H1 (cell line): Measurements from ENCODE around the gene ZGLP1. TPM values are rescaled to one million over a fixed set of nuclear protein-coding genes. Genes with fewer than 3 reads are reported as not detected.

ENCODE experiments used
- CTCF ChIA-PET: fragments of 300-600 bp; sonication (Branson Sonifier 250); formaldehyde crosslinking; loops from one replicate; lab custom pipeline; 2021; ENCODE audit not compliant: partially characterized antibody; lab: Charles Lee
- POLR2A ChIA-PET: fragments of 300-600 bp; sonication (Branson Sonifier 250); formaldehyde crosslinking; loops from one replicate; lab custom pipeline; 2021; ENCODE audit warnings: inconsistent platforms; ENCODE audit not compliant: partially characterized antibody; lab: Charles Lee
- DNase-seq, 2 experiments: peaks; one replicate each; pipeline versions ENCODE4 v3.0.0 to v3.0.0-alpha.2; 2010 to 2022; ENCODE audit warnings: low spot score in 2 of 2, low read depth in 1 of 2, mixed read lengths in 1 of 2
- FAIRE-seq: peaks from 2 replicates; lab custom pipeline; 2011; peaks lifted over from hg19 to GRCh38; lab: Jason Lieb, UNC
- H2AFZ ChIP-seq: 2 replicates; pipeline ENCODE4 v1.8.1; 2012; ENCODE audit warnings: low read length, inconsistent platforms
- H2AK5ac ChIP-seq: 2 replicates; pipeline ENCODE4 v1.6.1; 2013; ENCODE audit warnings: low read depth, low read length
- H2BK120ac ChIP-seq: replicated peaks from 2 replicates; pipeline ENCODE3; 2013; ENCODE audit warnings: low read depth, low read length, inconsistent platforms
- H2BK12ac ChIP-seq: 2 replicates; pipeline ENCODE4 v1.6.1; 2013; ENCODE audit warnings: low read depth, low read length
- H2BK15ac ChIP-seq: 2 replicates; pipeline ENCODE4 v1.6.1; 2013; ENCODE audit warnings: low read length
- H2BK20ac ChIP-seq: 2 replicates; pipeline ENCODE4 v1.6.1; 2013; ENCODE audit warnings: low read length
- H2BK5ac ChIP-seq: 2 replicates; pipeline ENCODE4 v1.6.1; 2013; ENCODE audit warnings: low read depth, low read length
- H3K14ac ChIP-seq: 2 replicates; pipeline ENCODE4 v1.6.1; 2013; ENCODE audit warnings: inconsistent platforms; ENCODE audit not compliant: insufficient read length
- H3K18ac ChIP-seq: 2 replicates; pipeline ENCODE4 v1.6.1; 2013; ENCODE audit warnings: low read length; ENCODE audit errors: extremely low read depth
- H3K23ac ChIP-seq: 2 replicates; pipeline ENCODE4 v1.6.1; 2013; ENCODE audit warnings: inconsistent platforms; ENCODE audit not compliant: insufficient read length
- H3K23me2 ChIP-seq: 2 replicates; pipeline ENCODE4 v1.6.1; 2013; ENCODE audit warnings: low read depth, low read length
- H3K27ac ChIP-seq: 2 replicates; pipeline ENCODE4 v1.6.1; 2011; ENCODE audit warnings: low read depth, low read length, inconsistent platforms
- H3K27me3 ChIP-seq, 4 experiments: replicated peaks in 1 of 4; 1 replicate in 1 of 4; 2 replicates in 3 of 4; pipeline versions ENCODE4 v1.6.1 to v1.8.1; 2011 to 2013; ENCODE audit warnings: low read length in 3 of 4, mild to moderate bottlenecking in 3 of 4, inconsistent platforms in 2 of 4, mixed read lengths in 2 of 4, moderate library complexity in 1 of 4; ENCODE audit not compliant: control insufficient read depth in 3 of 4, insufficient read depth in 3 of 4; ENCODE audit errors: extremely low read depth in 1 of 4
- H3K36me3 ChIP-seq, 4 experiments: 2 replicates each; pipeline versions ENCODE4 v1.6.1 to v1.8.1; 2011 to 2013; ENCODE audit warnings: mild to moderate bottlenecking in 4 of 4, low read length in 3 of 4, moderate library complexity in 2 of 4, control low read depth in 1 of 4, inconsistent platforms in 1 of 4; ENCODE audit not compliant: insufficient read depth in 4 of 4, control insufficient read depth in 2 of 4
- H3K4ac ChIP-seq: replicated peaks from 2 replicates; pipeline ENCODE3; 2013; ENCODE audit warnings: low read length, low read depth, mixed read lengths, inconsistent platforms; ENCODE audit not compliant: insufficient read length
- H3K4me1 ChIP-seq, 4 experiments: replicated peaks in 1 of 4; 1 replicate in 1 of 4; 2 replicates in 3 of 4; pipeline versions ENCODE4 v1.6.1 to v1.8.1; 2011 to 2013; ENCODE audit warnings: low read length in 3 of 4, inconsistent platforms in 2 of 4, mixed read lengths in 1 of 4; ENCODE audit not compliant: insufficient read depth in 4 of 4, control insufficient read depth in 3 of 4
- H3K4me2 ChIP-seq, 2 experiments: 2 replicates each; pipeline versions ENCODE4 v1.6.1 to v1.8.1; 2011 to 2013; ENCODE audit warnings: low read depth in 2 of 2, low read length in 2 of 2, control low read depth in 1 of 2, inconsistent platforms in 1 of 2, mild to moderate bottlenecking in 1 of 2; ENCODE audit not compliant: insufficient read depth in 1 of 2
- H3K4me3 ChIP-seq, 4 experiments: fragments of 200-600, 300-600 bp in 1 of 4; sonication (generic), shearing (Covaris generic), sonication (Bioruptor Twin) in 1 of 4; 2 replicates each; pipeline versions ENCODE4 v1.5.1 to v1.8.1; 2011 to 2016; ENCODE audit warnings: low read length in 4 of 4, low read depth in 3 of 4, control low read depth in 2 of 4, inconsistent platforms in 2 of 4, mild to moderate bottlenecking in 2 of 4, mixed read lengths in 1 of 4, moderate library complexity in 1 of 4; ENCODE audit not compliant: insufficient read depth in 2 of 4; ENCODE audit errors: extremely low read depth in 1 of 4
- H3K56ac ChIP-seq: replicated peaks from 2 replicates; pipeline ENCODE3; 2013; ENCODE audit warnings: low read depth, mild to moderate bottlenecking, mixed read lengths, low read length, inconsistent platforms; ENCODE audit not compliant: insufficient read length
- H3K79me1 ChIP-seq: 2 replicates; pipeline ENCODE4 v1.6.1; 2013; ENCODE audit warnings: low read depth, low read length, control low read depth
- H3K79me2 ChIP-seq, 2 experiments: 2 replicates each; pipeline versions ENCODE4 v1.6.1 to v1.8.1; 2012 to 2013; ENCODE audit warnings: low read length in 2 of 2, mild to moderate bottlenecking in 2 of 2, inconsistent platforms in 1 of 2; ENCODE audit not compliant: insufficient read depth in 2 of 2, control insufficient read depth in 1 of 2
- H3K9ac ChIP-seq, 4 experiments: replicated peaks in 1 of 4; 1 replicate in 1 of 4; 2 replicates in 3 of 4; pipeline versions ENCODE4 v1.6.1 to v1.8.1; 2011 to 2013; ENCODE audit warnings: low read depth in 3 of 4, low read length in 3 of 4, control low read depth in 2 of 4, mild to moderate bottlenecking in 2 of 4, moderate library complexity in 2 of 4, inconsistent platforms in 1 of 4; ENCODE audit errors: extremely low read depth in 1 of 4
- H3K9me3 ChIP-seq, 2 experiments: 2 replicates each; pipeline versions ENCODE4 v1.6.1 to v1.8.1; 2012 to 2013; ENCODE audit warnings: mild to moderate bottlenecking in 2 of 2, moderate library complexity in 2 of 2, control low read depth in 1 of 2, inconsistent platforms in 1 of 2, low read depth in 1 of 2, low read length in 1 of 2, mixed read lengths in 1 of 2; ENCODE audit not compliant: insufficient read depth in 2 of 2
- H4K20me1 ChIP-seq, 2 experiments: replicated peaks in 1 of 2; 2 replicates each; pipeline versions ENCODE3 to v1.8.1; 2011 to 2013; ENCODE audit warnings: inconsistent platforms in 2 of 2, low read length in 2 of 2, mild to moderate bottlenecking in 1 of 2; ENCODE audit not compliant: insufficient read depth in 2 of 2, control insufficient read depth in 1 of 2
- H4K5ac ChIP-seq: 2 replicates; pipeline ENCODE4 v1.6.1; 2013; ENCODE audit warnings: low read length, low read depth, mixed read lengths, inconsistent platforms; ENCODE audit not compliant: insufficient read length
- H4K8ac ChIP-seq: 2 replicates; pipeline ENCODE4 v1.8.0; 2013; ENCODE audit warnings: mild to moderate bottlenecking, moderate library complexity, low read length, inconsistent platforms; ENCODE audit not compliant: insufficient read depth; ENCODE audit errors: extremely low read depth
- H4K91ac ChIP-seq: replicated peaks from 2 replicates; pipeline ENCODE3; 2013; ENCODE audit warnings: low read length, mixed read lengths, inconsistent platforms; ENCODE audit not compliant: insufficient read length
- CHD2 ChIP-seq: IDR thresholded peaks from 2 replicates; pipeline ENCODE4 v1.6.1; 2012; ENCODE audit warnings: low read length, improper control_type of control experiment
- CTCF ChIP-seq, 3 experiments: IDR thresholded peaks; 1 replicate in 2 of 3; 2 replicates in 1 of 3; pipeline versions ENCODE4 v1.5.1 to v1.6.1; 2011; ENCODE audit warnings: low read length in 3 of 3, mild to moderate bottlenecking in 3 of 3, inconsistent platforms in 2 of 3, low read depth in 1 of 3, moderate library complexity in 1 of 3; ENCODE audit not compliant: insufficient read depth in 1 of 3; ENCODE audit errors: control extremely low read depth in 1 of 3
- EZH2 ChIP-seq: fragments of 200-600 bp; sonication (generic); IDR thresholded peaks from 2 replicates; pipeline ENCODE4 v1.7.1; 2012; ENCODE audit warnings: low read depth, mild to moderate bottlenecking, moderate library complexity, low read length, inconsistent platforms; ENCODE audit not compliant: severe bottlenecking
- KDM4A ChIP-seq: IDR thresholded peaks from one replicate; pipeline ENCODE4 v1.7.1; 2012; ENCODE audit warnings: low read depth, mild to moderate bottlenecking, moderate library complexity, low read length, inconsistent platforms; ENCODE audit not compliant: severe bottlenecking
- RFX5 ChIP-seq: IDR thresholded peaks from 2 replicates; pipeline ENCODE4 v1.6.1; 2011; ENCODE audit warnings: low read depth, low read length, improper control_type of control experiment, borderline replicate concordance
- SRF ChIP-seq: IDR thresholded peaks from 2 replicates; pipeline ENCODE4 v1.6.1; 2011; ENCODE audit warnings: mild to moderate bottlenecking, low read depth, low read length, moderate library complexity
- TAF1 ChIP-seq: IDR thresholded peaks from 2 replicates; pipeline ENCODE4 v1.6.1; 2011; ENCODE audit warnings: mild to moderate bottlenecking, low read depth, low read length
- WGBS, 2 experiments: shearing (Covaris generic) in 1 of 2; methylation state at CpG; one replicate each; pipeline versions ENCODE4 v1.1.6 to v1.1.7; 2013 to 2015; ENCODE audit warnings: low lambda C conversion rate in 2 of 2, mixed read lengths in 2 of 2, inconsistent platforms in 1 of 2, low coverage in 1 of 2, missing lambda C conversion rate in 1 of 2; ENCODE audit not compliant: insufficient replicate concordance in 2 of 2, insufficient coverage in 1 of 2, insufficient read length in 1 of 2; ENCODE audit errors: extremely low coverage in 1 of 2, missing lambda C conversion rate in 1 of 2; 5-methylcytosine and 5-hydroxymethylcytosine counted together
- polyA plus RNA-seq, 7 experiments: library from polyadenylated mRNA; depleted of rRNA in 3 of 7; stranded (reverse) in 5 of 7; unstranded in 2 of 7; fragments of >200 nt in 5 of 7; fragments of 200-250 nt in 2 of 7; gene quantifications; 1 replicate in 5 of 7; 2 replicates in 1 of 7; 4 replicates in 1 of 7; pipeline versions ENCODE4 v1.2.1 to v1.2.3, GENCODE V29; 2011 to 2013; ENCODE audit warnings: missing spikeins in 2 of 7, mixed read lengths in 2 of 7
- total RNA-seq: library from RNA; stranded (reverse); fragmentation: NEBNext Ultra II Directional; extraction: Animal tissue kit (Norgen Biotek cat#: 25700); gene quantifications from 2 replicates; pipeline ENCODE4 v1.2.1, GENCODE V29; 2021

Gene ZGLP1
- total and polyA plus RNA-seq, 2 of the 8 experiments (the other 6 are each of a cell fraction or from before 2014, with no cell fraction given) = 4.2 to 5.1 TPM

- Histone ChIP-seq H2BK5ac (0 out of 2 replicates have a peak within 1 kb of the TSS, but pooled peaks have one; percentile 9), H2BK12ac (peak within 1 kb of the TSS; percentile 43; the same call in 1 of the 2 replicates), H2AK5ac (no peak within 1 kb of the TSS), H4K20me1 (no peaks in the 10 kb centered on the region), H3K9me3 (no peaks in the 10 kb centered on the region), H2AFZ (no peak within 1 kb of the TSS; the same call in 1 of the 2 replicates), H4K8ac (peak within 1 kb of the TSS; percentile 80), H3K23me2 (peaks cover 11% of the 10 kb centered on the region; the same call in 1 of the 2 replicates), H2BK120ac (no peak within 1 kb of the TSS), H3K14ac (no peak within 1 kb of the TSS), H4K5ac (no peak within 1 kb of the TSS), H3K56ac (peak within 1 kb of the TSS; percentile 36), H3K4ac (peak within 1 kb of the TSS; percentile 33), H3K79me1 (no peaks in the 10 kb centered on the region), H3K79me2 (no peaks in the 10 kb centered on the region), H2BK15ac (0 out of 2 replicates have a peak within 1 kb of the TSS, but pooled peaks have one; percentile 81), H3K23ac (no peak within 1 kb of the TSS), H3K27me3 (peaks cover 9 to 25% (median 23%) of the 10 kb centered on the region in 4 experiments), H3K18ac (peak within 1 kb of the TSS; percentile 78), H3K4me3 (peak within 1 kb of the TSS; percentile 30 to 59 (median 38)), H3K36me3 (no peaks in the 10 kb centered on the region), H3K4me1 (peaks cover 0 to 8% (median 5%) of the 10 kb centered on the region in 4 experiments; a peak in 5 of 7 replicates), H3K4me2 (peak within 1 kb of the TSS; percentile 70 to 75), H2BK20ac (no peak within 1 kb of the TSS), H4K91ac (peak within 1 kb of the TSS; percentile 88), H3K9ac (no peak within 1 kb of the TSS; a peak in 1 of 7 replicates), H3K27ac (no peak within 1 kb of the TSS)
- DNase-seq = peak in 1 of 2 experiments; percentile 87
- ChIA-PET POLR2A (interaction anchor here (0.6 to 3.3 kb wide), 24 partner anchors 9 to 154 kb away, joined by 3 to 28 read pairs (median 6); partner anchors contain the start of genes DNMT1, ICAM4, ICAM5 and RAVER1), CTCF (interaction anchor here (0.5 to 9.4 kb wide), 32 partner anchors 11 to 252 kb away, joined by 3 to 122 read pairs (median 4); partner anchors contain the start of genes ICAM4, ICAM5 and TYK2)
- WGBS, 2 experiments = 6% methylated on average over 47 of the region's 51 CpGs; no CpG with 5 or more reads in 1 of the 2 experiments
- FAIRE-seq = no peak
- TF ChIP-seq EZH2 (peak; percentile 36), CTCF (IDR thresholded peaks at IDR 0.05; ENCODE audit: control extremely low read depth in 1 of 3, insufficient read depth in 1 of 3, low read depth in 1 of 3, low read length in 3 of 3) (peak in 1 of 3 experiments; percentile 11; a peak in 2 of 4 replicates), SRF (no peak), RFX5 (no peak), CHD2 (no peak), KDM4A (peak; percentile 44), TAF1 (peak; percentile 59)
These were observed 38.8 kb downstream of the ZGLP1 start, which contains the start of gene ICAM1 for GRCh38 chr19:10270616-10271394. Gene ICAM1 (plus strand): TSS chr19:10271120. CDS start chr19:10271160, 40 bp downstream.
